ENCODE data around the gene CACNB1.

DNA sequence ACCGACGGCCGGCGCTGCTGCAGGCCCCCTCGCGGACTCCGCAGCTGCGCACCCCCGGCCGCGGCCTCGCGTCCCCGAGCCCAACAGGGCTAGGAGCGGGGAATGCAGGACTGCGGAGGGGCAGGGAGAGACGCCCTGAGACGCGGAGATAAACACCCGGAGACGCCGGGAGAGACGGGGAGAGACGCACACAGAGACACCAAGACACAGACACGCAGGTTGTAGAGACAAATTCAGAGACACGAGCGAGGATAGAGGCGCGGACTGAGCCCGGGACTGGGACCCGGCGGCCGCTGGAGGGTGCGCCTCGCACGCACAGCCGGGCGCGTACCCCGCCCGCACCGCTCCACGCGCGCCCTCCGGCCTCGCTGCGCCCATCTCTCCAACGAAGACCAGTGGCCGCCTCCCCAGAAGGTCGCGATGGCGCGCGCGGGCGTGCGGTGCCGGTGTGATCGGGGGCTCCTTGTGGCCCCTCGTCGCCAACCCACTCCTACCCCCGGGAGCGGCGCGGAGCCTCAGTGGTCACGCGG lies 27.4 kb upstream of the CACNB1 start:
- TF ChIP-seq CTCF (IDR thresholded peaks at IDR 0.05) (no peak), POLR2AphosphoS5 (IDR thresholded peaks at IDR 0.05) (no peak)
